ENCODE data around the gene IQGAP2.

GRCh38 chr5:76483881-76484280 lies 80.8 kb downstream of the IQGAP2 start:
- TF ChIP-seq CTCF (IDR thresholded peaks at IDR 0.05; ENCODE audit: low read depth, low read length, poor library complexity, severe bottlenecking) (no peak), EZH2phosphoT487 (IDR thresholded peaks at IDR 0.05; ENCODE audit: borderline replicate concordance, low read length) (no peak)

Data from DOHH2 (cell line).